ENCODE measurements around the gene RGS14.
"Not testable (repeated sequence)": the region's sequence is repeated elsewhere in the genome, so short reads cannot be mapped to it uniquely, and the experiment has no call there.

RGS14 gene

GRCh38 chr5:177350776-177351391 is 6.8 kb upstream of the RGS14 start:
- DNase-seq: no peak

DNA sequence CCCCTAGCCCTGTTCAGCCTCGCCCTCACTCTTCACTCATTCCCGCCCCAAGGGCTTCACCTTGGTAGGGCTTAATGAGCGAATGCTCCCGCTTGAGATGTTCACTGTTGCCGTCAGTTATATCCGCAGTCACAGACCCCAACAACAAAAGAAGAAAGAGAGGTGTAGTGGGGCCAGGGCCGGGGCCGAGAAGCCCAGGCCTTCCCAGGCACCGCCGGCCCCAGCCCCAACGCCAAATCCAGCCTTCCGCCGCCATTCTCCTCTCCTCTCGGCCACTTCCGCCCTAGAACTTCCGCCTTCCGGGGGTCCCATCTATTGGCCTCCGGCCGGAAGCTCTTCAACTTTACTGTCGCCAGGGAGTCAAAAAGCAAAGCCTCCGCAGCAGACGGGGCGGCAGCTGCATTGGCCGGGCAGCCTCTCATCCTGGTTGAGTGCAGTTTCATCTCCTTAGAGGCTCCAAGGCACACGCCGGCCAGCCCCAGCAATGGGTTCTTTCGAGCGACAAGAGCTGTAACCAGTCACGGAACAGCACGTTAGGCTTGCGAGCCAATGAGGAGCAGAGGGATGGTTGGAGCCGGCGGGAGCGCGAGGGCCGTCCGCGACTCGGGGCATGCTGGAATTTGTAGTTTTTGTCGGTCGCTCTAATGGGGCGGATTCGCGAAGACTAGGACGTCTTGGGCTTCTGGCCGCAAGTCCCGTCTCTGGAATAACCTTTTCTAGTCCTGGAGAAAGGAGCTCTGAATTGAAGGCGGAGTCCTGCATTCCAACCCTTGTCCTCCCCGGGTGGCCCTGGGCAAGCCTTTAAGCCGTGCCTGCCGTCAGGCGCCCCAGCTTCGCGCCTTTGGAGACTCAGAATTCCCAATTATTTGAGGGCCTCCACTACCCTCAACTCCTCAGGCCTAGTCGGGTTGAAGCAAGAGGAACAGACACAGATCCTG is 6.1 kb upstream of the RGS14 start, which contains the start of gene LMAN2:
TSS of gene LMAN2 (minus strand) at position 277 of the 938 bp plus-strand sequence. CDS start at position 256, 21 bp downstream.
- peak; percentile 99 for DNase-seq

DNA sequence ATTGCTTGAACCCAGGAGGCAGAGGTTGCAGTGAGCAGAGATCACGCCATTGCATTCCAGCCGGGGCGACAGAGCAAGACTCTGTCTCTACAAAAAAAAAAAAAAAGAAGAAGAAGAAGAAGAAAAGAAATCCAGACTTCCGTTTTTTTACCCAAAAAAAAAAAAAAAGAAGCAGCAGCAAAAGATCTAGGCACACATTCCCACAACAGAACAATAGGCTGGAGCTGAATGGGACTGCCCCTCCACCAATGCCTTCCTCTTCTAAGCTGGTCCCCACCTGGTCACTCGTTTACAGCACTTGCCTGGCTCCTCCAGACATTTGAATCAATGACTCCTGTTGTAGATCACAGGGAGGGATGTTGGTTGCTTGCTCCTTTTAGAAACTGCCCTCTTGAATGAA is 4.6 kb upstream of the RGS14 start:
- no peak for DNase-seq

DNA sequence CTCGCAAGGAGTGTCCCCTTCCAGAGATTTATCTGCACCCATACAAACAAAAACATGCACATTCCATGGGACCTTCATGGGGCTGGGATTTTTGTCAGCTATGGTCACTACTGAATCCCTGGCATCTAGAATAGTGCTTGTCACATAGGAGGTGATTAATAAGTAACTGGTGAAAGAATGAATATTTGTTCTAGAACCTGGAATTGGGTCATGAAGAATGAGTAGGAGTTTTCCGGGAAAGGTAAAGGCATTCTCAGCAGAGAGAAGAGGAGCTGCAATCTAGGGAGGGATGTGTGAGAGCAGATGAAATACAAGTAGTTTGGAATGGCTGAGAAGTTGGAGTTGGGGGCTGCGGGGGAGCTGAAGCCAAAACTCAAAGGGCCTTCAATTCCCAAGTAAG is 3.5 kb upstream of the RGS14 start:
- no peak for DNase-seq

DNA sequence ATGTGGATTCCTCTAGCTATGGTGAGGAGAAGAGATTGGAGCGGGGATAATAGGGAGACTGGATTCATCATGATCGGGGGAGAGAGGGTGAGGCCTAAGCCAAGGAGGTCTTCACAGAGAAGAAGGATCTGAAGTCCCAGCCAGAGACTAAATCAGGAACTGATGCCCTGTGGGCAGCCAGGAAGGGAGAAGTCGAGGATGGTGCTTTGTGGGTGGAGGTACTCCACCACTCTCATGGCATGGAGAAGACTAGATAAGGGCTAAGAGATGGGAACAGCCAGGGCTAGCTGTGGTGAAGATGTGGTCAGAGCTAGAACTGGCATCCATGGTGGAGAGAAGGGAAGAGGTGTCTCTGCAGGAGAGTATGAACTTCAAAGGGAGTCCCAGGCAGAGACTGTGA is 3.0 kb upstream of the RGS14 start:
- DNase-seq: no peak

GRCh38 chr5:177355162-177355867 is 2.4 kb upstream of the RGS14 start:
- DNase-seq: no peak

GRCh38 chr5:177355868-177356168 is 1.9 kb upstream of the RGS14 start:
- no peak for DNase-seq

DNA sequence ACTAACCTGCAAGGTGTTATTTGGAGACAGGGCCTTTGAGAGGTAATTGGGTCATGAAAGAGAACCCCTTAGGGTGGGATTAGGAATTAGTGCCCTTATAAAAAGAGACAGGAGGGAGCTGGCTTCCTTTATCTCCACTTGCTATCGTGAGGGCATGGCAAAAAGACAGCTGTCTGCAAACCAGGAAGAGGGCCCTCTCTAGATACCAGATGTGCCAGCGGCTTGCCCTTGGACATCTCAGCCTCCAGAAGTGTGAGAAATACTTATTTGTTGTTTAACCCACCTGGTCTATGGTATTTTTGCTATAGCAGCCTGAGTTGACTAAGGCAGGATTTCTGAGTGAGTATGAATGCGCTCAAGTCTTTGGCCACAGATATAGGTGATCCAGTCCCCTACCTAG is 978 bp upstream of the RGS14 start:
- DNase-seq: no peak

DNA sequence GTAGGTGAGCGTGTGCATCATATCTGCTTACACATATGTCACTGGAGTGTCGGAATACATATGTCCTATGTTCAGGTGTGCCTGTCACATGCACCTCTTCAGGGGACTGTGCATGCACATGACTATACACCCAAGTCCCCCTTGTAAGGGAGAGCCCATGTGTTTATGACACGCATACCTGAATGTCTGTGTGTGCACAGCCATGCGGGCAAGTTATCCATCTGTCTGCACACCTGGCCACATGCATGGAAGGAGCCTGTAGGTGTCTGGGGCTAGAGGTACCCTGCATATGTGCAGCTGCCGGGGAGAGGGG is 622 bp upstream of the RGS14 start:
- DNase-seq: no peak

DNA sequence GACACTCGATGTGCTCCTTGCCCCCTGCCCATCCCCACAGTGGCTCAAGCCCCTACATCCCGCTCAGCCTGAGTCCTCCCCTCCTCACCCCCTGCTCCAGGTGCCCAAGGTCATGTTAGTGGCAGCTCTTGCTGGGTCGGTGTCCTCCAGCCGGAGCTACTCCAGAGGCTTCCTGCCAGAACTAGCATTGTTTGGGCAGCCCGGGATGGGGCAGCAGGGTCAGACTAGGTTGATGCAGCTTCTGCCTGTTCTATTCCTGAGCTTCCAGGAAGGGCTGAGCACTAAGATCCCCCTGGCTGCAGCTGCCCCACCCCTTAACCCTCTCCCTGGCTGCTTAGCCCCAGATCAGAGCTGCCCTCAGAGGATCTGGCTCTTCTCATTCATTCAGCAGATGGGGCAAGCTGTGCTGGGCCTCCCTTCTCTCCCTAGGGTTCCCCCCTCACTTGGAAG is 671 bp downstream of the RGS14 start:
- DNase-seq: no peak

DNA sequence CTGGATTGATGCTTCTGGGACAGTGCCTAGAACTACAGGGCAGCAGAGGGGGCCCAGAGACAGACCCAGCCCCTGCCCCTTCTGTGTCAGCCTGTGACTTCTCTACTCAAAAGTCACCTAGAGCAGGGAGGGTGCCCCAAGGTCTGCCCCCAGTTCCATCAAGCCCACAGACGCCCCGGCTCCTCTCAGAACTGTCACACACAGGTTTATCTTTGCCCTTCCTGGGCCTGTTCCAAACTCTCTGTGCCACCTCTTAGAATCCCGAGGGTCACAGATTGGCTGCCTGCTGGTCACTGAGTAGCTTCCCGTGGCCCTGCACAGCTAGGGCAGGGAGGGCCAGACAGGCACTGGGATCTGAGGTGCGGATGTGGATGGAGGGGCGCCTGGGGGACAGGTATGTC is 1.7 kb downstream of the RGS14 start:
- no peak for DNase-seq

- no peak for DNase-seq
Observed at GRCh38 chr5:177359860-177360259, 2.1 kb downstream of the RGS14 start.

DNA sequence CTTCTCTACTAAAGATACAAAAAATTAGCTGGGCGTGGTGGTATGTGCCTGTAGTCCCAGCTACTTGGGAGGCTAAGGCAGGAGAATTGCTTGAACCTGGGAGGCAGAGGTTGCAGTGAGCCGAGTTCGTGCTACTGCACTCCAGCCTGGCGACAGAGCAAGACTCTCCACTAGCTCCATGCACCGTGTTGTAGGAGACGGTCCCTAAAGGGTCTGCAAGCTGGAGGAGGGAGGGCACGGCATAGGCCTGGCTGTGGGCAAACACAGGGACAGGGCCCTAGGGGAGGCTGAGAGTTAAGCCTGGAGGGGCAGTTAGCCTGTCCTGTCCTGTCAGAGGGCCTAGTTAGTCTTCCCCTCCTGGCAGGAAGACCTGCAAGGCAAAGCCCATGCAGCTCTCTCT is 3.0 kb downstream of the RGS14 start:
- DNase-seq: not testable (repeated sequence)

- DNase-seq: no peak
Observed at GRCh38 chr5:177361418-177362291, 3.9 kb downstream of the RGS14 start.

GRCh38 chr5:177362292-177362609 is 4.5 kb downstream of the RGS14 start:
- DNase-seq: no peak

GRCh38 chr5:177362610-177363507 is 5.1 kb downstream of the RGS14 start:
- peak; percentile 20 for DNase-seq

GRCh38 chr5:177363565-177363964 is 5.8 kb downstream of the RGS14 start:
- no peak for DNase-seq

DNA sequence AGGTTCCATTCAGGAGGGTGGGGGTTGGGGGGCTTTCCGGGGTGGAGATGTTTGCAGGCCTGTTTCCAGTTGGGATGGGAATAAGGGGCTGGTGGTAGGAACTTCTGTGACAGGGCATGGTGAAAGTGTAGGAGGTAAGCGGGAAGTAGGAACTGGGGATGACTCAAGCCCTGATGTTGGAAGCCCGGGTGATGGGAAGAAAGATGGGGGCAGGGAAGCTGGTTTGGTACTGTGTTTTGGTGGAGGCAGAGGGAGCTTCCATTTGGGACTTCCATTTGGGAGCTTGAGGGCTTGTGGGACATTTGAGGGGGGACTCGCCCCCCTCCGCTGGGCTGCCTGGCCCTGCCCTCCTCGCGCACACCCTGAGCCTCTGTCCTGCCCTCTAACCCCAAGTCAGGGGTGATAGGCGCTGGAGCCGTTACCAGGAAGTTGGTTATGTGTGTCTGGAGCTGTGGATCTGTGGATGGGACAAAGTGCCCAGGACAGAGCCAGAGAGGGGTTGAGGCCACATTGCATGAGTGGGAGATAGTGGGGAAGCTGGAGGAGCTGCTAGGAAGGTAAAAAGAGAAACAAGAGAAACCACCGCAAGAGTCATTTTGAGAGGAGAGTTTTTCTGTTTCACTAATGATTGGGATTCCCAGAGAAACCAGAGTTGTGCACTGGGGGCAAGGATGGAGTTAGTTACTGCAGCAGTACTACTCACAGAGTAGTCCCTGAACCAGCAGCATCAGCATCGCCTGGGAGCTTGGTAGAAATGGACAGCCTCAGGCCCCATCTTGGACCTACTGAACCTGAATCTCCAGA is 6.6 kb downstream of the RGS14 start:
- no peak for DNase-seq

DNA sequence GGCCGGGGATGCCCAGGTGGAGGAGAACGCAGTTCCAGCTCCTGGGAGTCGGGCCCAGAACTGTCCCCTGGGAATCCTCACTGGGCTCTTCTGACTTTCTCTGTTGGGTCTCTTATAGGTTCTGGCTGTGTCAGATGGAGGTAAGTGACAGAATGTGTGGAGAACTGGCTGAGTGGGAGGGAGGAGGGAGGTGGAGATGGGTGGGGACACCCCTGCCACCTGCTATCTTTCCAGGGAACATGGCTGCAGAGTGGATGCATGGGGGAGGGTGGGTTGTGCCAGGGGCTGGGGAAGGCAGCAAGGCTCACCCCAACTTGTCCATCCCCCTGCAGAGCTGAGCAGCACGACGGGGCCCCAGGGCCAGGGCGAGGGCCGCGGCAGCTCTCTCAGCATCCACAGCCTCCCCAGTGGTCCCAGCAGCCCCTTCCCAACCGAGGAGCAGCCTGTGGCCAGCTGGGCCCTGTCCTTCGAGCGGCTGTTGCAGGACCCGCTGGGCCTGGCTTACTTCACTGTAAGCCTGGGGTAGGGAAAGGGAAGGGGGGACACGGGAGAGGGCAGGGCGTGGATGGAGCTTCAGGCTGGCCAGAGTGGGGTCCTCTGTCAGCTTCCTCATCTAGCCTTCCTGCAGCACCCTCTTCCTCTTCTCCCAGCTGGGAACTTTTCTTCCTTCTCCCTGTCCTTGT is 8.3 kb downstream of the RGS14 start:
- no peak for DNase-seq

- DNase-seq: peak; percentile 86
Observed at GRCh38 chr5:177366528-177367322, 9.0 kb downstream of the RGS14 start.
